Gastrocnemius medialis (tissue), 4 donors: ENCODE data around the gene ARNT2. TPM values are rescaled to one million over a fixed set of nuclear protein-coding genes. Genes with fewer than 3 reads are reported as not detected.
"Not testable (repeated sequence)": the region's sequence is repeated elsewhere in the genome, so short reads cannot be mapped to it uniquely, and the experiment has no call there.

Source experiments
- ATAC-seq, 2 donors: fragments of 150-250 bp; one replicate each; pipeline ENCODE4 v1.9.1; 2016
- DNase-seq, 2 donors: peaks; one replicate each; pipeline ENCODE4 v3.0.0-alpha.2; 2019
- H3K27ac ChIP-seq, 4 donors: fragments of 200-600 bp; sonication (generic); 1 replicate in 1 of 4; 2 replicates in 3 of 4; pipeline ENCODE4 v1.5.1; 2016 to 2018; ENCODE audit warnings: mild to moderate bottlenecking in 2 of 4, moderate library complexity in 1 of 4
- H3K27me3 ChIP-seq, 3 donors: fragments of 200-600 bp; sonication (generic) in 2 of 3; 1 replicate in 1 of 3; 2 replicates in 2 of 3; pipeline versions ENCODE4 v1.5.1 to v1.6.0; 2016 to 2019; ENCODE audit warnings: mild to moderate bottlenecking in 1 of 3, moderate library complexity in 1 of 3
- H3K36me3 ChIP-seq, 2 donors: fragments of 200-600 bp; sonication (generic) in 1 of 2; one replicate each; pipeline ENCODE4 v1.5.1; 2017 to 2018
- H3K4me1 ChIP-seq, 2 donors: fragments of 200-600 bp; sonication (generic) in 1 of 2; one replicate each; pipeline ENCODE4 v1.5.1; 2016 to 2017; ENCODE audit warnings: mild to moderate bottlenecking in 2 of 2
- H3K4me3 ChIP-seq, 4 donors: fragments of 200-600 bp; sonication (generic) in 3 of 4; 1 replicate in 1 of 4; 2 replicates in 3 of 4; pipeline ENCODE4 v1.5.1; 2016 to 2019; ENCODE audit warnings: mild to moderate bottlenecking in 2 of 4
- H3K9me3 ChIP-seq, 3 donors: fragments of 200-600 bp; sonication (generic) in 2 of 3; 1 replicate in 1 of 3; 2 replicates in 2 of 3; pipeline ENCODE4 v1.5.1; 2016 to 2019
- CTCF ChIP-seq, 5 experiments: fragments of 450-650 bp in 3 of 5; fragments of 200-600 bp in 2 of 5; sonication (generic) in 2 of 5; IDR thresholded peaks in 4 of 5; conservative IDR thresholded peaks in 1 of 5; 1 replicate in 4 of 5; 2 replicates in 1 of 5; pipeline ENCODE4 v1.5.1; 2016 to 2019; ENCODE audit warnings: antibody characterized with exemption in 5 of 5, mild to moderate bottlenecking in 3 of 5, moderate library complexity in 3 of 5
- POLR2A ChIP-seq, 2 donors: fragments of 450-650 bp; IDR thresholded peaks; one replicate each; pipeline ENCODE4 v1.6.1; 2017; ENCODE audit warnings: antibody characterized with exemption in 2 of 2, mild to moderate bottlenecking in 2 of 2, moderate library complexity in 2 of 2
- in situ Hi-C, 4 donors: fragments of 200-750 bp; cut with MboI; loops; one replicate each; pipeline versions ENCODE4 v1.15.0 to v1.8.0; 2017; ENCODE audit warnings: low sequenced_read_pairs in 4 of 4
- intact Hi-C: fragments of 100-400 bp; cut with DNase I; formaldehyde crosslinking; loops from one replicate; pipeline ENCODE4 v1.15.1; 2023; ENCODE audit warnings: low total_unique reads
- total RNA-seq, 4 donors: library from RNA; depleted of rRNA; stranded (reverse); fragments of >200 nt; gene quantifications; one replicate each; pipeline versions ENCODE4 v1.1.0 to v1.2.3, GENCODE V29; 2016

The ARNT2 gene
- total RNA-seq, 4 donors from 2014 or later, result 4.1 to 23.5 (median 6.6) TPM

- in situ Hi-C loops (no loop called here), intact Hi-C loops (no loop called here)
- TF ChIP-seq CTCF (IDR thresholded peaks at IDR 0.05 in 4 of 5, conservative IDR thresholded peaks at IDR 0.05 in 1 of 5) (no peak), POLR2A (IDR thresholded peaks at IDR 0.05) (no peak)
- Histone ChIP-seq H3K9me3 (no peaks in the 10 kb centered on the region), H3K4me1 (no peaks in the 10 kb centered on the region), H3K27me3 (no peaks in the 10 kb centered on the region), H3K27ac (no peak overlapping the region), H3K36me3 (no peaks in the 10 kb centered on the region), H3K4me3 (no peak overlapping the region)
- ATAC-seq, result no peak
- no peak for DNase-seq
Measured at GRCh38 chr15:80509800-80510199, 105.6 kb downstream of the ARNT2 start.

- not testable (repeated sequence) for ATAC-seq
Measured at GRCh38 chr15:80510985-80511384, 106.8 kb downstream of the ARNT2 start.

DNA sequence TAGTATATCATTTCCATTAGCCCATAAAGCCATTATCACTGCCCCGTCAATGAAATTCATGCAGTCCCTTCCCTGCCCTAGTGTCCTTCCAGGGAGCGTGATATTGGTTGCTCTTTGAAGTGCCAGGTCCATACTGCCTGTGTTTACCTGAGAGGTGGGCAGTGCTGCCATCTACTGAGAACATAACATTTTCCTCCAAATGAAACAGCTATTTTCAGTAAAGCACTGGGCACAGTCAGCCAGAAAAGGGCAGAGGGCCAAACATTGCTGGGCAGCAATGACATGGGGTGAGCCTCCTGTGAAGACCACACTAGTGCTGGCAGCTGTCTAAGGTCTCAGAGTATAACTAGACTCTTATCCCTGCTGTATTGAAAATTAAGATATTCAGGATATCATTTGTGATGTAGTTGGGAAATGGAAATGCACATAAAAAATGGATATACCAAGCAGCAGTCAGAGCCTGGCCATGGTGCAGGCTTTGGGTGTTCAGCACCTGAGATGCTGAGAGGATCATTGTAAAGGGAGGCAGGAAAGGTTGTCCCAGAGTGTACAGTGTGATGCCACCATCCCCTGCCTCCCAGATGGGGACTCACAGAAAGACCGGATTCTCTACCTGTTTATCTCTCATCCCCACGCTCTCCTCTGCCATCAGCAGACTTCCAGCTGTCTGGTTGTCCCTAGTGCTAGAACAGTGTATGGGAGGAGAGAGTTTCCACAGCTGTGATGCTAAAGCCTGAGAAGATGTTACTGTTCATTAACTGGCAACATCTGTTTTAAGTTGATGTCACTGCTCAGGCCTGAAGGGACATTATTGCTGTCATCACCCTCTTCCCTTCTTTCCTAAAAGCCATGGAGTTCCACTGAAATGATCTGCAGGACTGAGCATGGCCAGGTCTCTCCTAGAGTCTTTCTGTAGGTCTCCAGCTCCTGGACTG is 108.8 kb downstream of the ARNT2 start:
- in situ Hi-C loops (no loop called here), intact Hi-C loops (no loop called here)
- peak; percentile 58 to 74 for ATAC-seq
- DNase-seq, result no peak
- no peak overlapping the region for H3K4me3 ChIP-seq
- no peaks in the 10 kb centered on the region for H3K4me1 ChIP-seq
- H3K9me3 ChIP-seq, result no peaks in the 10 kb centered on the region
- no peak overlapping the region for H3K27ac ChIP-seq
- no peaks in the 10 kb centered on the region for H3K36me3 ChIP-seq
- no peak for TF ChIP-seq POLR2A (IDR thresholded peaks at IDR 0.05)
- no peak for TF ChIP-seq CTCF (IDR thresholded peaks at IDR 0.05 in 4 of 5, conservative IDR thresholded peaks at IDR 0.05 in 1 of 5)
- no peaks in the 10 kb centered on the region for H3K27me3 ChIP-seq

More at GRCh38 chr15:80510985-80511384, 106.8 kb downstream of the ARNT2 start:
- intact Hi-C loops, DNase-seq, H3K27me3 ChIP-seq, H3K4me1 ChIP-seq, H3K27ac ChIP-seq, H3K9me3 ChIP-seq, in situ Hi-C loops, H3K36me3 ChIP-seq, H3K4me3 ChIP-seq: not testable (repeated sequence)

DNA sequence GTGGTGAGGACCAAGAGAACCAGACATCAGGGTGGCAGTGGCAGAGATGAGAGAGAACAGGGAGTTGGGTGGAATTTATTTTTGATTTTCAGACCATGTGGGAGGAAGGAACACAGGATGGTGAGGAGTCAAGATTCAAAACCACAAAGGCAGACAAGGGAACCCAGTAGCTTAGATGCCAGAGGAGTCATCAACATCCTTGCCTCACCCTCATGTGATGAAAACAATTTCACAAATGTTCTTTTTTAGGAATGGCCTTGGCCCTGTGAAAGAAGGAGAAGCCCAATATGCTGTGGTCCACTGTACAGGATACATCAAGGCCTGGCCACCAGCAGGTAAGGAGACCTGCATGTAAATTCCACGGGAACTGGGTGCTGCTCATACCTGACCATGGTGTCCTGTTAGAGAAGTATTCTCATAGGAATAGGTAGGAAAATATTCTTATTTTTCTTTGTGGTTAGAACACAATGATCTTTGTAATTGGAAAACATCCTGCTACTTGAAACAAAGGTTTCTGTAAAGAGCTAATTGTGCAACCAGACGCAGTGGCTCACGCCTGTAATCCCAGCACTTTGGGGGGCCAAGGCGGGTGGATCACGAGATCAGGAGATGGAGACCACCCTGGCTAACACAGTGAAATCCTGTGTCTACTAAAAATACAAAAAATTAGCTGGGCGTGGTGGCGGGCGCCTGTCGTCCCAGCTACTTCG is 110.0 kb downstream of the ARNT2 start:
- ATAC-seq, result peak; percentile 44 to 71

More for the DNA sequence above, 110.0 kb downstream of the ARNT2 start:
- no peaks in the 10 kb centered on the region for H3K9me3 ChIP-seq
- H3K4me3 ChIP-seq, result no peak overlapping the region
- in situ Hi-C loops, result no loop called here
- TF ChIP-seq CTCF (IDR thresholded peaks at IDR 0.05 in 4 of 5, conservative IDR thresholded peaks at IDR 0.05 in 1 of 5) (no peak), POLR2A (IDR thresholded peaks at IDR 0.05) (no peak)
- intact Hi-C loops, result no loop called here
- H3K4me1 ChIP-seq, result no peaks in the 10 kb centered on the region
- no peaks in the 10 kb centered on the region for H3K36me3 ChIP-seq
- H3K27me3 ChIP-seq, result no peaks in the 10 kb centered on the region
- no peak for DNase-seq
- H3K27ac ChIP-seq, result no peak overlapping the region
